Keratinocyte (primary cell): ENCODE results near the gene PPFIA3.

ENCODE experiments used
- CTCF ChIP-seq, 3 experiments: IDR thresholded peaks in 1 of 3; conservative IDR thresholded peaks in 1 of 3; optimal IDR thresholded peaks in 1 of 3; 2 replicates in 2 of 3; 3 replicates in 1 of 3; pipeline versions ENCODE3 to v1.5.1; 2011; ENCODE audit warnings: low read length in 3 of 3, mild to moderate bottlenecking in 3 of 3, moderate library complexity in 2 of 3, control low read depth in 1 of 3, inconsistent platforms in 1 of 3; ENCODE audit not compliant: insufficient read depth in 2 of 3; ENCODE audit errors: extremely low read depth in 1 of 3
- EZH2 ChIP-seq: IDR thresholded peaks from one replicate; pipeline ENCODE4 v1.6.1; 2012; ENCODE audit warnings: inconsistent platforms, mild to moderate bottlenecking, low read length, moderate library complexity

DNA sequence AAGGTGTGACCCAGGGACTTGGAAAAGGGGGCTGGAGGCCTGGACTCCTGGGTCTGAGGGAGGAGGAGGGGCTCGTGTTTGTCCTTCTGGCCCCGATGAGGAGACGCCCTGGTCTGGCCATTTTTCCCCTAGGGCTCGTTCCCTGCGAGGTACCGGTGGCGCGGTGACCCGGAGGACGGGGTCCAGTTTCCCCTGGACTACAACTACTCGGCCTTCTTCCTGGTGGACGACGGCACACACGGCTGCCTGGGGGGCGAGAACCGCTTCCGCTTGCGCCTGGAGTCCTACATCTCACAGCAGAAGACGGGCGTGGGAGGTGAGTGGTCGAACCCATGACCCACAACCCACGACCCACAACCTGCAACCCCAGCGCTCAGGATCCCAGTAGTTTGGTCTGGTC is 49.1 kb downstream of the PPFIA3 start:
- TF ChIP-seq CTCF (optimal IDR thresholded peaks at IDR 0.05 in 1 of 3, IDR thresholded peaks at IDR 0.05 in 1 of 3, conservative IDR thresholded peaks at IDR 0.05 in 1 of 3; ENCODE audit: extremely low read depth in 1 of 3, insufficient read depth in 2 of 3, low read length in 3 of 3), result no peak
- no peak for TF ChIP-seq EZH2
